HG03045 (cell line): ENCODE measurements around the gene CBFA2T3.

Experiments used
- ATAC-seq: cut with Tn5 transposase; IDR thresholded peaks from one replicate; pipeline ENCODE4 v1.9.1; 2021; ENCODE audit warnings: mild to moderate bottlenecking, moderate library complexity; ENCODE audit not compliant: unreplicated experiment

CBFA2T3 gene

DNA sequence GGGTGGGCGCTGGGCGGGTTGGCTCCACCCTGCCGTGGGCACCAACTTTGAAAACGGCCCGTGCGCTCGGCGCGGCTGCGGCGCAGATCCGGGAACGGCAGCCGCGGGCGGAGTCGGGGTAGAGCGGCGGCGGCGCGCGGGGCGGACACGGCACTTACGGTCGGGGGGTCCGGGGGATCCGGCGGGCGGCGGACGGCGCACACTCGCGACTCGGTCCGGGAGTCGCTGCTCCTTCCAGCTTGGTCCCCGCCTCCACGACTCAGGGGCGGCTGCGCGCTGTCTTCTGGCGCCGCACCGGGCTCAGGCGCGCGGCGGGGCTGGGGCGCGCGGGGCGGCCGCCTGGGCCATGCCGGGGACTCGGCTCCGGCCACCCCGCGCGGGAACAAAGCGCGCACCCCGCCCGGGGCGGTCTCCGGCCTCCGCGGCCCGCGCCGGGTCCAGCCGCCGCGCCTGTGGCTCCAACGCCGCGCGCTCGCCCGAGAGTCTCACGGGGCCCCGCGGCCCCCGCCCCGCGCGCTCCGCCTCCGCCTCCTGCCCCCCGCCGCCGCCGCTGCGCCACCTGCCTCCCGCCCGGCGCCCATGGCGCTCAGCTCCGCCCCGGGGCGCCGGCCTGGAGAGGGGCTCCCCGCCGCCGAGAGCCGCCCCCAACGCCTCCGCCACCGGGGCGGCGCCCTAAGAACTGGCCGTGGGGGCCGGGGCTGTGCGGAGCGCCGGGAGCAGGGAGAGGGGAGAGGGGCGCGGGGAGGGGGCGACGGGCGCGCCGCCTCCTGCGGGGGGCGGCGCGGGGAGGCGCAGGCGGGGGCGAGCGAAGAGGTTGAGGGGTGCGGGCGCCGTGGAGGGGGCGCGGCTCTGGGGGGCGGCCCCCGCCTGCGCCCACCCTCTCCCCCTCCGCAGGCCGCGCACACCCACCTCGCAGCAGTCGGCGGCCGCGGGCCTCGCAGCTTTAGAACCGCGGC is 35.9 kb downstream of the CBFA2T3 start:
- no peak for ATAC-seq

GRCh38 chr16:88939972-88940861 is 36.8 kb downstream of the CBFA2T3 start:
- ATAC-seq, result no peak

DNA sequence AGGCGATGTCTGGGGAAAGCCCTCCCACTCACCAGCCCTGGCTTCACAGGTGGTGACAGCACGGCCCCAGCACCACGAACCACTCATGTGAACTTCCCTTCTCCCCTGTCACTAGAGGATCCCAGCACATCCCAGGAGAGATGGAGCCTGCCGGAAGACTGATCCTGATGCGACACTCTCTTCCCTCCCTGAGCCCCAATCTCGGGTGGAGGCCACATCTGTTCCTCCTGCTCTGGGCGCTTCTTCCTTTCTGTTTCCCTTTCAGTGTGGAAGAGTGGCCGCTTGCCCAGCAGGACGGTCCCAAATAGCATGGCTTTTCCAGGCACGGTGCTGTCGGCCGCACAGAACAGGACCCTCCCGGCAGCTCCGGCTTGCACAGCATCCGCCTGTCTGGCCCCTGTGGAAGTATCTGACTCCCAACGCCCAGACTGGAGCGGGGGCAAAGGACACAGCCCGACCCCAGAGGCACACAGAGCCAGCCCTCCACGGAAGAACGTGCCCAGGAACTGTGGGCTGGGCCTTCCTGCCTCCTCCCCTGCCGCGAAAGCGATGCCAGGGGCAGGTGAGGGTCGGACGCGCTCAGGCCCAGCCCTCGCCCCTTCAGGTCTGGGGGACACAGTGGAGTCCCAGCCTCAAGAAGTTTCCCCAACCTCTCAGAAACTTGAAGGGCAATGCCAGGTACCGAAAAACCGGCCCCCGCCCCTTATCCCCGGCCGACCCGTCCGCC is 37.6 kb downstream of the CBFA2T3 start:
- no peak for ATAC-seq

- no peak for ATAC-seq
Observed at GRCh38 chr16:88938777-88939244, 38.2 kb downstream of the CBFA2T3 start.

- no peak for ATAC-seq
Observed at GRCh38 chr16:88938119-88938776, 38.8 kb downstream of the CBFA2T3 start.

- ATAC-seq, result no peak
Observed at GRCh38 chr16:88937206-88937621, 39.8 kb downstream of the CBFA2T3 start.

DNA sequence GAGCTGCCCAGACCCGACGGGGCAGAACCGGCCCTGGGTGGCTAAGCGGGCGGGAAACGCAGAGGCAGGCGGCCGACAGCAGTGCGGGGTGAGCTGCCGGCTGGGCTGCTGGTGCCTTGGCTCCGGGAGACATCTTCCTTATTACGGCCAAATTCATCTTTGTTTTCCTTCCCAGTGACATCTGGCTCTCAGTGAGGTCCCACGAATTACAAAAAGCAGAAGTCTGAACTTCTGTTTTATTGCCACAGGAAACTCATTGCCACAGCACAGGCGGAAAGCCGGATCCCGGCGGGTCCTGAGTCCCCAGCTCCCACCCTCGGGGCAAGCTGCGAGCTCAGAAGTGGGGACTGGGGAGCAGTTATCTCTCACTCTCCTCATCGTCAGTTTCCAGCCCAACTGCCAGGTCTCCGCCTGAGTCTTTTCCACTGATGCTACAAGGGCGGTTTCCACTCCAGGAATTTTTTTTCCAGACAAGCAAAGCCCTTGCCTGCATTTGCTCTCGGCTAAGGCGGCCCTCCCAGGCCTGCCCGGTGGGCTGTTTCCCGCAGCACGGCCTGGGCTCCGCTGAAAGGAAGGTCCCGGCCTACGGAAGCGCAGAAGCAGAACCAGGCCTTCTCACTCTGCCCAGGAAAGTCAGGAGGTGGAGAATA is 40.3 kb downstream of the CBFA2T3 start:
- no peak for ATAC-seq

- ATAC-seq, result no peak
Observed at GRCh38 chr16:88936008-88936555, 40.9 kb downstream of the CBFA2T3 start.

GRCh38 chr16:88934066-88934667 is 42.8 kb downstream of the CBFA2T3 start:
- no peak for ATAC-seq

DNA sequence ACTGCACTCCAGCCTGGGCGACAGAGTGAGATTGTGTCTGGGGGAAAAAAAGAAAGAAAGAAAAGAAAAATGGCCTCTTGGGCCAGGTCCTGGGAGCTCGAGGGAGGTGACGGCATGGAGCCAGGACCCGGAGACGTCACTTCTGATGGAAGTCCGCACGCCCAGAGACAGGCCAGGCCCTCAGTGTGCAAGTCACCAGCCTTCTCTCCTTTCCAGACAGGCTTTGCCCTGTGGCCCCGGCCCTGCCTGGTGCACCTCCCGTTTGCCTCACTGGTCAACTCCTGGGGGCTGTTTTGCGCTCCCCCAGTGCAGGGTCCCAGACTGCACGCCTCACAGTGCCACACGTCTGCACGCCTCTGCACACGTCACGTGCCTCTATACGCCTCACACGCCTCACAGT is 44.1 kb downstream of the CBFA2T3 start:
- ATAC-seq, result no peak

DNA sequence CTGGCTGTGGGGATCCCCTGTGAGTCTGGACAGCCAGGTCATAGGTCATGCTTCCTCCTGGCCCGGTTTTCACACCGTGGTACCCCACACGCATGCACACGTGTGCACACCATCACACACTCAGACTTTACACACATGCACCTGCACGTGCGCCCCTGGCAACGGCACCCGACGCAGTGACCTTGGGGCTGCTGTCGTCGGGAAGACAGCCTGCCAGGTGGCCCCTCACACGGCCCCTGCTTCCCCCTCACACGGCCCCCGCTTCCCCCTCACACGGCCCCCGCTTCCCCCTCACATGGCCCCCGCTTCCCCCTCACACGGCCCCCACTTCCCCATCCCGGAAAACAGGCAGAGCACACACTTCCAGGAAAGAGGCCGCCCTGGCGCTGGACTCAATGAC is 45.1 kb downstream of the CBFA2T3 start:
- ATAC-seq, result no peak

DNA sequence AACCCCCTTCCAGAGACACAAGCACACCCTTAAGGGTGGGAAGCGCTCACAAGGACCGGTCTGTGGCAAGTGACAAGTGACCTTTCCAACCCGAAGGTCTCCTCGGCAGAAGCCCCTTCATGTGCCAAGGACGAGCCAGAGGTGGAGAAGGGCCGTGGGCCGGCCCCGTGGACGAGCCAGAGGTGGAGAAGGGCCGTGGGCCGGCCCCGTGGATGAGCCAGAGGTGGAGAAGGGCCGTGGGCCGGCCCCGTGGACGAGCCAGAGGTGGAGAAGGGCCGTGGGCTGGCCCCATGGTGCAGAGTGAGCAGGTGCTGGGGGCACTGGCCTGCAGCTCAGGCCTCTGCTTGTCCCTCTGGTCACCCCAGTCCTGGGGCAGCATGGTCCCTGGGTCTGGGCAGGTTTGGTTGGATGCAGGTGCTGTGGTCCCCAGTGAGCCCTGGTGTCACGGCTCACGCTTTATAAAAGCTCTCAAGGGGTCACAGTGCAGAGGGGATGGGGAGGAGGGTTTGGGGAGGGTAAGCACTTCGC is 45.6 kb downstream of the CBFA2T3 start:
- ATAC-seq, result no peak

- ATAC-seq, result no peak
Observed at GRCh38 chr16:88930716-88931115, 46.3 kb downstream of the CBFA2T3 start.

GRCh38 chr16:88929091-88929445 is 47.9 kb downstream of the CBFA2T3 start:
- ATAC-seq, result no peak

DNA sequence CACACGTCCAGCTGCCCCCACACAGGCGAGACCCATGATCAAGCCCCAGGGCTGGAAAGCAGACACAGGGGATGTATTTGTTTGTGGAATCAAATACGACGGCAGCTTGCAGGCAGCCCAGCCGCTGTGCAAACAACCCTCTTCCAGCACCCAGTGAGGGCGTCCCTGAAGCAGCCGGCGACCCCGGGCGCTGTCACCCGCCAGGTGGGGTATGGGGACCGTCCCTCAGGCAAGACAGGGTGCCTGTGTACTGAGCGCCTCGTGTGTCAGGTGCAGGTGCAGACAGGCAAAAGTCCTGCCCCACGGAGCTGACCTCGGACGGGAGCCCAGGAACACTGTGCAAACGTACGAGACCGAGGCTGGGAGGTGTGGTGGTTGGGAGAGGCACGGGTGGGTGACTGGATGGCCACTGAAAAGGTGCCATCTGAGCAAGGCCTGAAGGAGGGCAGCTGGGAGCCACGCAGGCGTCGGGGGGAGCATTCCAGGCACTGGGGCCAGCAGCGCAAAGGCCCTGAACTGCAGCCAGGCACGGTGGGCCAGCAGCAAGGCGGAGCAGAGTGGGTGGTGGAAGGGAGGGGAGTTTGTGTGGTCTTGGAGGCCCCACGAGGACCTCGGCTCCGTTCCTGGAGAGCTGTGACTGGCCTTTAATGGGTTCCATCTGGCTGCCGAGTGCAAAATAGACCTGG is 48.5 kb downstream of the CBFA2T3 start:
- ATAC-seq, result no peak

GRCh38 chr16:88927661-88928060 is 49.3 kb downstream of the CBFA2T3 start:
- no peak for ATAC-seq

- no peak for ATAC-seq
Observed at GRCh38 chr16:88927010-88927409, 50.0 kb downstream of the CBFA2T3 start.

DNA sequence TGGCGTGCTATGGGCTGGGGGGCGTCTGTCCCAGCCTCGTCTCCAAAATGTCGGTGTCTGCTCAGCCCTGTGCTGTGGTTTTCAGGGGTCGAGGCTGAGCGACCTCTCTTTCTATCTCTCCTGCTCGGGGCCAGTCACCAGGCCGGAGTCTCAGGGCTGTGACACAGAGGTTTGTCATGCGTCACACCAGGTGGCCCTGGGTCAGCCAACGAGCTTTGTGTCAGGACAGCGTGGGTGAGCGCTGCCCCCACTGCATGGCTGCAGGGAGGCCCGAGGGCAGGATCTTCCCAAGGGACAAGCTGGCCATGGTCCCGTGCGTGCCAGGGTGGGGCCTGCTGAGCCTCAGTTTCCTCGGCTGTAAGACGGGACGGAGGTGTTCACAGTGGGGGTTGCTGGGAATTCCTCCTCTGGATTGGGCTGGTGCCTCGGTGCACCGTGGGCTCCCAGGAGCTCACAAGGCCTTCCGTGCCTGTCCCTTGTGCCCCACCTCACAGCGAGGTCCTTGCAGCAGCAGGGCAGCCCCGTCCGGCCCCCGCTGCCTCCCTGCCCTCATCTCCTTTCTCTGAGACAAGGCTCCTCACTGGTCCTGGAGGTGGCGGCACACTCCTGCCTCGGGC is 50.5 kb downstream of the CBFA2T3 start:
- no peak for ATAC-seq
